Measurements from ENCODE around the gene COX4I2. TPM values are rescaled to one million over a fixed set of nuclear protein-coding genes. Genes with fewer than 3 reads are reported as not detected.

COX4I2 gene
- total RNA-seq, 3 donors from 2014 or later: 5.3 TPM; not detected in 2

- intact Hi-C loops (cut with DNase I; ENCODE audit: low total_unique reads): no loop called here
- no peaks in the 10 kb centered on the region for H3K27me3 ChIP-seq
- peak overlapping the region in 1 of 3 donors; percentile 22 for H3K4me3 ChIP-seq
- peaks cover 6 to 12% of the 10 kb centered on the region in 2 donors for H3K4me1 ChIP-seq
- TF ChIP-seq POLR2AphosphoS5 (IDR thresholded peaks at IDR 0.05) (no peak), CTCF (IDR thresholded peaks at IDR 0.05) (no peak), POLR2A (IDR thresholded peaks at IDR 0.05) (no peak)
- H3K27ac ChIP-seq: peak overlapping the region; percentile 71 to 87
- no peaks in the 10 kb centered on the region for H3K9me3 ChIP-seq
- H3K36me3 ChIP-seq: no peaks in the 10 kb centered on the region
- no peak for DNase-seq (ENCODE audit: low spot score in 2 of 2)
Measured at GRCh38 chr20:31693987-31694661, 56.4 kb downstream of the COX4I2 start.

Other genes with a start within 250 kb of the COX4I2 start
- gene DEFB119, start 247.3 kb upstream of the COX4I2 start, total RNA-seq: not detected
- not detected for gene DEFB121, start 231.7 kb upstream of the COX4I2 start, total RNA-seq
- not detected for gene DEFB123, start 197.3 kb upstream of the COX4I2 start, total RNA-seq
- not detected for gene DEFB124, start 162.8 kb upstream of the COX4I2 start, total RNA-seq
- gene REM1, start 162.6 kb upstream of the COX4I2 start, total RNA-seq: 1 to 10 TPM; 3.2 to 3.9 (median 3.4) TPM
- gene HM13, start 123.5 kb upstream of the COX4I2 start, total RNA-seq: 10 to 100 TPM; 44.2 to 73.7 (median 53.1) TPM
- gene ID1, start 32.6 kb upstream of the COX4I2 start, total RNA-seq: 100 to 1,000 TPM; 156 to 407 (median 270) TPM
- 100 to 1,000 TPM in 2 of 3 donors, 10 to 100 TPM in 1; 95.1 to 124 (median 117) TPM for gene BCL2L1, start 85.0 kb downstream of the COX4I2 start, total RNA-seq
- gene TPX2, start 101.4 kb downstream of the COX4I2 start, total RNA-seq: 1 to 10 TPM in 1 of 3 donors, under 1 TPM in 2; 0.33 to 3.8 (median 0.73) TPM
- not detected for gene MYLK2, start 181.4 kb downstream of the COX4I2 start, total RNA-seq
- under 1 TPM in 2 of 3 donors, not detected in 1; 0.44 to 0.98 TPM for gene FOXS1, start 207.7 kb downstream of the COX4I2 start, total RNA-seq
- 1 to 10 TPM; 1.9 to 3.6 (median 2.1) TPM for gene DUSP15, start 232.6 kb downstream of the COX4I2 start, total RNA-seq
- 1 to 10 TPM in 1 of 3 donors, under 1 TPM in 2; 0.16 to 2.9 (median 0.98) TPM for gene TTLL9, start 232.7 kb downstream of the COX4I2 start, total RNA-seq

Data from breast epithelium (tissue), 4 donors.